KOPT-K1 (cell line): ENCODE results near the gene BTRC.
"Not testable (repeated sequence)": the region's sequence is repeated elsewhere in the genome, so short reads cannot be mapped to it uniquely, and the experiment has no call there.

Experiments
- H3K27ac ChIP-seq: fragments of 200-600 bp; sonication (generic); 2 replicates; pipeline ENCODE4 v1.5.1; 2016; ENCODE audit warnings: antibody characterized with exemption, mild to moderate bottlenecking, low read depth, low read length; ENCODE audit not compliant: poor library complexity, severe bottlenecking
- H3K36me3 ChIP-seq: fragments of 200-600 bp; sonication (generic); 2 replicates; pipeline ENCODE4 v1.5.1; 2017; ENCODE audit warnings: antibody characterized with exemption, mild to moderate bottlenecking, low read length, moderate library complexity; ENCODE audit not compliant: insufficient read depth
- H3K9me3 ChIP-seq: fragments of 200-600 bp; sonication (generic); 2 replicates; pipeline ENCODE4 v1.5.1; 2017; ENCODE audit warnings: antibody characterized with exemption, low read length, mild to moderate bottlenecking; ENCODE audit not compliant: insufficient read depth, poor library complexity, severe bottlenecking

Gene BTRC

GRCh38 chr10:101593331-101593730 is 239.4 kb downstream of the BTRC start:
- H3K27ac ChIP-seq, H3K9me3 ChIP-seq, H3K36me3 ChIP-seq: not testable (repeated sequence)

- H3K27ac ChIP-seq, result no peak overlapping the region
- no peaks in the 10 kb centered on the region for H3K36me3 ChIP-seq
- H3K9me3 ChIP-seq, result no peaks in the 10 kb centered on the region
Measured at GRCh38 chr10:101595591-101596433, 241.8 kb downstream of the BTRC start.

GRCh38 chr10:101597091-101597900 is 243.3 kb downstream of the BTRC start:
- H3K9me3 ChIP-seq, result no peaks in the 10 kb centered on the region
- H3K27ac ChIP-seq, result no peak overlapping the region
- H3K36me3 ChIP-seq, result no peaks in the 10 kb centered on the region

- Histone ChIP-seq H3K27ac (no peak overlapping the region), H3K9me3 (no peaks in the 10 kb centered on the region), H3K36me3 (peaks cover 19% of the 10 kb centered on the region)
Measured at GRCh38 chr10:101601541-101601940, 247.6 kb downstream of the BTRC start.

- no peaks in the 10 kb centered on the region for H3K9me3 ChIP-seq
- H3K36me3 ChIP-seq, result peaks cover 30% of the 10 kb centered on the region
- no peak overlapping the region for H3K27ac ChIP-seq
Measured at GRCh38 chr10:101602761-101603398, 248.9 kb downstream of the BTRC start.
